K562 (cell line): Measurements from ENCODE around the gene CABP4. TPM values are rescaled to one million over a fixed set of nuclear protein-coding genes. Genes with fewer than 3 reads are reported as not detected.

ENCODE experiments used
- ADNP ChIP-seq: fragments of 200-800 bp; sonication (Bioruptor generic); IDR thresholded peaks from 2 replicates; pipeline ENCODE4 v1.6.1; 2016; ENCODE audit warnings: missing genetic modification characterization, missing compliant biosample characterization
- CSDE1 ChIP-seq, 2 experiments: fragments of 450-650 bp; IDR thresholded peaks; 2 replicates each; pipeline ENCODE4 v1.6.1; 2016; ENCODE audit warnings: mild to moderate bottlenecking in 1 of 2
- DACH1 ChIP-seq: fragments of 450-650 bp; IDR thresholded peaks from 2 replicates; pipeline ENCODE4 v1.6.1; 2018; ENCODE audit not compliant: partially characterized antibody
- E2F4 ChIP-seq: sonication (generic); formaldehyde crosslinking; IDR thresholded peaks from 2 replicates; pipeline ENCODE4 v1.8.0; 2022; ENCODE audit warnings: mild to moderate bottlenecking, low read depth, missing genetic modification reagents
- EP400 ChIP-seq: fragments of 450-650 bp; IDR thresholded peaks from 2 replicates; pipeline ENCODE4 v1.6.1; 2017; ENCODE audit warnings: antibody characterized with exemption, mild to moderate bottlenecking, moderate library complexity
- FOXA3 ChIP-seq, 2 experiments: fragments of 450-650 bp in 1 of 2; sonication (generic) in 1 of 2; formaldehyde crosslinking; IDR thresholded peaks in 1 of 2; conservative IDR thresholded peaks in 1 of 2; 2 replicates each; pipeline versions ENCODE4 v1.4.0 to v1.8.0; 2020 to 2022; ENCODE audit warnings: mild to moderate bottlenecking in 2 of 2, missing genetic modification reagents in 1 of 2
- GTF2E2 ChIP-seq: fragments of 200-800 bp; sonication (Bioruptor generic); IDR thresholded peaks from 2 replicates; pipeline ENCODE4 v1.6.1; 2016; ENCODE audit warnings: missing genetic modification characterization, missing compliant biosample characterization
- HES1 ChIP-seq: fragments of 450-650 bp; IDR thresholded peaks from 2 replicates; pipeline ENCODE4 v1.6.1; 2016; ENCODE audit warnings: low read depth, mild to moderate bottlenecking, moderate library complexity
- IRF2 ChIP-seq: sonication (generic); formaldehyde crosslinking; IDR thresholded peaks from 2 replicates; pipeline ENCODE4 v1.8.1; 2022; ENCODE audit warnings: mild to moderate bottlenecking, missing genetic modification reagents
- MAFK ChIP-seq: IDR thresholded peaks from 2 replicates; pipeline ENCODE4 v1.6.1; 2011; ENCODE audit warnings: low read length, improper control_type of control experiment
- NR4A1 ChIP-seq, 2 experiments: fragments of 250-450 bp in 1 of 2; fragments of 450-650 bp in 1 of 2; sonication (Bioruptor Pico) in 1 of 2; IDR thresholded peaks; 2 replicates each; pipeline versions ENCODE4 v1.4.0 to v1.6.1; 2016 to 2020; ENCODE audit warnings: mild to moderate bottlenecking in 2 of 2, missing compliant biosample characterization in 1 of 2, missing genetic modification characterization in 1 of 2, moderate library complexity in 1 of 2
- POLR2H ChIP-seq: IDR thresholded peaks from 2 replicates; pipeline ENCODE4 v1.6.1; 2016; ENCODE audit warnings: missing genetic modification characterization, low read depth, mild to moderate bottlenecking, control low read depth, missing compliant biosample characterization, moderate library complexity
- RBM17 ChIP-seq: fragments of 200-400 bp; formaldehyde crosslinking; IDR thresholded peaks from 2 replicates; pipeline ENCODE4 v1.6.1; 2017; ENCODE audit warnings: low read depth, mild to moderate bottlenecking, low read length, borderline replicate concordance
- SMAD4 ChIP-seq: fragments of 250-450 bp; sonication (Bioruptor Pico); conservative IDR thresholded peaks from 2 replicates; pipeline ENCODE4 v1.8.0; 2021; ENCODE audit warnings: inconsistent platforms, mild to moderate bottlenecking, moderate library complexity
- SMC3 ChIP-seq: conservative IDR thresholded peaks from 2 replicates; pipeline ENCODE4 v1.6.1; 2011; ENCODE audit warnings: low read depth, low read length, improper control_type of control experiment; ENCODE audit not compliant: insufficient read depth
- SRSF1 ChIP-seq: fragments of 200-400 bp; formaldehyde crosslinking; IDR thresholded peaks from 2 replicates; pipeline ENCODE4 v1.6.1; 2017; ENCODE audit warnings: mild to moderate bottlenecking, low read depth, low read length, moderate library complexity
- ZKSCAN1 ChIP-seq: fragments of 150-350 bp; IDR thresholded peaks from 2 replicates; pipeline ENCODE4 v1.6.1; 2016; ENCODE audit warnings: low read depth, low read length
- ZNF174 ChIP-seq: fragments of 250-450 bp; sonication (Bioruptor Pico); IDR thresholded peaks from 2 replicates; pipeline ENCODE4 v1.4.0; 2020; ENCODE audit warnings: mild to moderate bottlenecking
- ZNF592 ChIP-seq: fragments of 450-650 bp; IDR thresholded peaks from 2 replicates; pipeline ENCODE4 v1.6.1; 2017; ENCODE audit warnings: antibody characterized with exemption, mild to moderate bottlenecking
- ZNF778 ChIP-seq: fragments of 450-650 bp; formaldehyde crosslinking; IDR thresholded peaks from 2 replicates; pipeline ENCODE4 v1.4.0; 2020; ENCODE audit warnings: mild to moderate bottlenecking, moderate library complexity
- polyA plus RNA-seq, 8 experiments: library from polyadenylated mRNA; depleted of rRNA in 4 of 8; stranded (reverse) in 5 of 8; unstranded in 3 of 8; fragments of >200 nt; fragmentation: Nextera tagmentation in 2 of 8; fragmentation: Illumina TruSeq in 1 of 8; extraction: Ambion mirVana in 2 of 8; extraction: Trizol in 1 of 8; gene quantifications; 2 replicates each; pipeline versions ENCODE4 v1.2.1 to v1.2.3, GENCODE V29; 2011 to 2014; ENCODE audit warnings: inconsistent platforms in 1 of 8, missing spikeins in 1 of 8
- total RNA-seq, 7 experiments: library from RNA; depleted of rRNA in 6 of 7; stranded (reverse); fragments of >200 nt in 6 of 7; fragmentation: Illumina TruSeq in 2 of 7; extraction: Trizol in 2 of 7; gene quantifications; 2 replicates each; pipeline versions ENCODE4 v1.2.1 to v1.2.3, GENCODE V29; 2011 to 2021; ENCODE audit warnings: low replicate concordance in 1 of 7
- TF ChIP-seq, protein P1 (sequence below): fragments of 450-650 bp; formaldehyde crosslinking; IDR thresholded peaks from 2 replicates; pipeline ENCODE4 v1.4.0; 2020; ENCODE audit warnings: mild to moderate bottlenecking, moderate library complexity

CABP4 gene
- total and polyA plus RNA-seq, 9 of the 15 experiments (the other 6 are each of a cell fraction or from before 2014, with no cell fraction given): 0.11 TPM; not detected in 8

- TF ChIP-seq ZNF592 (peak; percentile 91), NR4A1 (CRISPR knock-in tag; IDR thresholded peaks at IDR 0.05) (no peak), NR4A1 (tag; IDR thresholded peaks at IDR 0.05) (peak; percentile 51; the same call in 1 of the 2 replicates), ZKSCAN1 (no peak), HES1 (no peak), SMAD4 (peak; percentile 67), FOXA3 (CRISPR knock-in tag; conservative IDR thresholded peaks at IDR 0.05 in 1 of 2, IDR thresholded peaks at IDR 0.05 in 1 of 2) (no peak), ZNF778 (CRISPR knock-in tag) (no peak), POLR2H (tag) (no peak), ZNF174 (CRISPR knock-in tag) (no peak), CSDE1 (IDR thresholded peaks at IDR 0.05) (no peak), SRSF1 (no peak), EP400 (no peak; the same call in 1 of the 2 replicates), RBM17 (no peak), ADNP (tag) (no peak), E2F4 (no peak), DACH1 (no peak), GTF2E2 (tag) (no peak), IRF2 (no peak), SMC3 (peak; percentile 90), MAFK (no peak)
- TF ChIP-seq, protein P1, sequence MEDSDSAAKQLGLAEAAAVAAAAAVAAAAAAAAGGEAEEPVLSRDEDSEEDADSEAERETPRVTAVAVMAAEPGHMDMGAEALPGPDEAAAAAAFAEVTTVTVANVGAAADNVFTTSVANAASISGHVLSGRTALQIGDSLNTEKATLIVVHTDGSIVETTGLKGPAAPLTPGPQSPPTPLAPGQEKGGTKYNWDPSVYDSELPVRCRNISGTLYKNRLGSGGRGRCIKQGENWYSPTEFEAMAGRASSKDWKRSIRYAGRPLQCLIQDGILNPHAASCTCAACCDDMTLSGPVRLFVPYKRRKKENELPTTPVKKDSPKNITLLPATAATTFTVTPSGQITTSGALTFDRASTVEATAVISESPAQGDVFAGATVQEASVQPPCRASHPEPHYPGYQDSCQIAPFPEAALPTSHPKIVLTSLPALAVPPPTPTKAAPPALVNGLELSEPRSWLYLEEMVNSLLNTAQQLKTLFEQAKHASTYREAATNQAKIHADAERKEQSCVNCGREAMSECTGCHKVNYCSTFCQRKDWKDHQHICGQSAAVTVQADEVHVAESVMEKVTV (CRISPR knock-in tag): peak; percentile 84
Measured at GRCh38 chr11:67505605-67506396, 50.6 kb downstream of the CABP4 start (continued).
